WERI-Rb-1 (cell line): ENCODE measurements around the gene FUZ.

Source experiments
- DNase-seq: peaks from one replicate; pipeline ENCODE4 v3.0.0-alpha.2; 2020
- H3K27ac ChIP-seq: fragments of 250-450 bp; sonication (Bioruptor Pico); 2 replicates; pipeline ENCODE4 v1.5.1; 2020; ENCODE audit warnings: mild to moderate bottlenecking, moderate library complexity
- H3K27me3 ChIP-seq: fragments of 250-450 bp; sonication (Bioruptor Pico); 2 replicates; pipeline ENCODE4 v1.5.1; 2021; ENCODE audit warnings: mild to moderate bottlenecking, low read depth, moderate library complexity; ENCODE audit not compliant: insufficient read depth, severe bottlenecking
- H3K36me3 ChIP-seq: fragments of 250-450 bp; sonication (Bioruptor Pico); 2 replicates; pipeline ENCODE4 v1.5.1; 2020; ENCODE audit warnings: mild to moderate bottlenecking, moderate library complexity
- H3K4me3 ChIP-seq: 2 replicates; pipeline ENCODE4 v1.5.1; 2011; ENCODE audit warnings: low read depth, mild to moderate bottlenecking, control low read depth, low read length
- H3K9me3 ChIP-seq: fragments of 250-450 bp; sonication (Bioruptor Pico); 2 replicates; pipeline ENCODE4 v1.5.1; 2021; ENCODE audit warnings: mild to moderate bottlenecking, moderate library complexity; ENCODE audit not compliant: severe bottlenecking
- TF ChIP-seq, protein P1 (sequence below): IDR thresholded peaks from 2 replicates; pipeline ENCODE4 v1.5.1; 2011; ENCODE audit warnings: low read depth, mild to moderate bottlenecking, control low read depth, inconsistent platforms, low read length

The FUZ gene

DNA sequence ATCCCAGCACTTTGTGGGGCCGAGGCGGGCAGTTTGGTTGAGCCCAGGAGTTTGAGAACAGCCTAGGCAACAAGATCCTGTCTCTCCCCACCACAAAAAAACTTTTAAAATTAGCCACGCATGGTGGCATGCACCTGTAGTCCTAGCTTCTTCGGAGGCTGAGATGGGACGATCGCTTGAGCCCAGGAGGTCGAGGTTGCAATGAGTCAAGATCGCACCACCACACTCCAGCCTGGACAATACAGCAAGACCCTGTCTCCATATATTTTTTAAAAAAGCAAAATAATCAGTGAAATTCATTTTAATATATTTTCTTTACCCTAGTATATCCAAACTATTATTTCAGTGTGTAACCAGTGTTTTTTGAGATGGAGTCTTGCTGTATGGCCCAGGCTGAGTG, 38.1 kb downstream of the FUZ start:
- Histone ChIP-seq H3K4me3 (no peak overlapping the region), H3K36me3 (no peaks in the 10 kb centered on the region; the same call in 1 of the 2 replicates), H3K27ac (no peak overlapping the region), H3K27me3 (no peaks in the 10 kb centered on the region), H3K9me3 (no peaks in the 10 kb centered on the region)
- TF ChIP-seq, protein P1, sequence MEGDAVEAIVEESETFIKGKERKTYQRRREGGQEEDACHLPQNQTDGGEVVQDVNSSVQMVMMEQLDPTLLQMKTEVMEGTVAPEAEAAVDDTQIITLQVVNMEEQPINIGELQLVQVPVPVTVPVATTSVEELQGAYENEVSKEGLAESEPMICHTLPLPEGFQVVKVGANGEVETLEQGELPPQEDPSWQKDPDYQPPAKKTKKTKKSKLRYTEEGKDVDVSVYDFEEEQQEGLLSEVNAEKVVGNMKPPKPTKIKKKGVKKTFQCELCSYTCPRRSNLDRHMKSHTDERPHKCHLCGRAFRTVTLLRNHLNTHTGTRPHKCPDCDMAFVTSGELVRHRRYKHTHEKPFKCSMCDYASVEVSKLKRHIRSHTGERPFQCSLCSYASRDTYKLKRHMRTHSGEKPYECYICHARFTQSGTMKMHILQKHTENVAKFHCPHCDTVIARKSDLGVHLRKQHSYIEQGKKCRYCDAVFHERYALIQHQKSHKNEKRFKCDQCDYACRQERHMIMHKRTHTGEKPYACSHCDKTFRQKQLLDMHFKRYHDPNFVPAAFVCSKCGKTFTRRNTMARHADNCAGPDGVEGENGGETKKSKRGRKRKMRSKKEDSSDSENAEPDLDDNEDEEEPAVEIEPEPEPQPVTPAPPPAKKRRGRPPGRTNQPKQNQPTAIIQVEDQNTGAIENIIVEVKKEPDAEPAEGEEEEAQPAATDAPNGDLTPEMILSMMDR, result no peak
- no peak for DNase-seq

DNA sequence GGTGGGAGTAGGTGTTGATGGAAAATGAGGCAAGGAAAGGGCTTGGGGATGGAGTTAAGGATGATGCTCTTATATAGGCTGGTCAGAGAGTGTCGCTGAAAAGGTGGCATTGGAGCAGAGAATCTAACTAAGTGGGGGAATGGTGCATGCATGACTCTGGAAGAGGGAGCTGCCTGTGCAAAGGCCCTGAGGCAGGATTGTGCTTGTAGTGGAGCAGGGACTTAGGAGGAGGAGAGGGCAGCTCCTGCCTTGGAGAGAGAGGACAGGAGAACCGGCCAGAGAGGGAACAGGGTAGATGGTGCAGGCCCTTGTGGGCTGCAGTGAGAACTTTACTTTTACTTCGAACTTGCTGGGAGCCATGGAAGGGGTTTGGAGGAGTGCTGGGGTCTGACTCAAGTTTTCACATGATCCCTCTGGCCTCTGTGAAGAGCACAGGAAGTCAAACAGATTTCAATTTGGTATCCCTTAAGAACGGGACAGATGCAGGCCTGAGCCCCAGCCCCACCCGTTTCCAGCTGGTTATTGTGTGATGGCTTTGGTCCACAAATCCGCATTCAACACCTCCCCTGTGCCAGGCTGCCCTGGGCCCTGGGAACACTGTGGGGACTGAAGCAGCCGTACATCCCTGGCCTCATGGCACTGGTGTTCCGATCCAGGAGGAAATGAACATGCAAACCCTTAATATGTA, 39.3 kb downstream of the FUZ start:
- DNase-seq, result no peak
- no peak overlapping the region for H3K27ac ChIP-seq
- H3K36me3 ChIP-seq, result no peaks in the 10 kb centered on the region; the same call in 1 of the 2 replicates
- H3K4me3 ChIP-seq, result no peak overlapping the region
- no peaks in the 10 kb centered on the region for H3K27me3 ChIP-seq
- H3K9me3 ChIP-seq, result no peaks in the 10 kb centered on the region
- TF ChIP-seq, protein P1, result no peak

DNA sequence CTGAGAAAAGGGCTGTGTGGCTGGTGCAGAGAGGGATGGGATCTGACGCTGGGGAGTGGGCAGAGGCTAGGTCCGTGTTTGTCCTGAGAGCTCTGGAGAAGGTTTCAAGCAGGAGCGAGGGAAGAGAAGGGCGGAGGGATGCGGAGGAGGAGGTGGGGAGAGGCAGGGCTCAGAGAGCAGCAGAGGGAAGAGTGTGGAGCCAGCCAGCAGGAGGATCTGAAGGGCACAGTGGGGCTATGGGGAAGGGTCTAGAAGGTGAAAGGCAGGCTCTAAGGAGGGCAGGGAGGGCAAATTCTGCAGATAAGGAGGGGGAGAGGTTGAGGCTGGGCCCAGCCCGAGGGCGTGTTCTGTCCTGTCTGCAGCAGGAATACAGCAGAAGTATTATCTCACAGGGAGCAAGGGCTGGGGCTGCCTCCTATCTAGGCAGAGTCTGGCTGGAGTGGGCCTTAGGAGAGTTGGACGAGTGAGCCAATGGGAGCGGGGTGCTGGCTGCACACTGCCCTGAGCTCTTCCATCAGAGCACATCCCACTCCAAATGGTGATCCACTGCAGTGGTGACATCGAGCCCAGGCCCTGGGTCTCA, 40.2 kb downstream of the FUZ start:
- H3K27ac ChIP-seq, result no peak overlapping the region
- no peak for DNase-seq

DNA sequence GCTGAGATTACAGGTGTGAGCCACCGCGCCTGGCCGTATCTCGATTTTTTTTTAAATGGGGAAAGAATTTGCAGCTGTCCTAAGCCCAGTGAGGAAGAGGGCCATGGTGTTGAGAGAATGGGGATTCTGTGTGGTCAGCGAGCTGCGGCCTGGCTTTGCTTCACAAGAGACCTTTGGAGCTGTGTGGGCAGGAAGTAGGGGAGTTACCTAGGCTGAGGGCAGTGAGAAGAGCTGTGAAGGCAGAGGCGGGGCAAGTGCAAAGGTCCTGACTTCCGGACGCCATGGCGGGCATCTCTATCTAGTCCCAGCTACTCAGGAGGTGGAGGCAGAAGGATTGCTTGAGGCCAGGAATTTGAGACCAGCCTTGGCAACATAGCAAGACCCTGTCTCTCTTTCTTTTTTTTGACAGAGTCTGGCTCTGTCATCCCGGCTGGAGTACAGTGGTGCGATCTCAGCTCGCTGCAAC, 41.4 kb downstream of the FUZ start:
- no peak for DNase-seq
- H3K27me3 ChIP-seq, result no peaks in the 10 kb centered on the region
- no peaks in the 10 kb centered on the region; the same call in 1 of the 2 replicates for H3K36me3 ChIP-seq
- H3K27ac ChIP-seq, result no peak overlapping the region
- no peaks in the 10 kb centered on the region for H3K9me3 ChIP-seq
- TF ChIP-seq, protein P1, result no peak
- no peak overlapping the region for H3K4me3 ChIP-seq

More for the DNA sequence above, 40.2 kb downstream of the FUZ start:
- TF ChIP-seq, protein P1, result no peak
- Histone ChIP-seq H3K27me3 (no peaks in the 10 kb centered on the region), H3K9me3 (no peaks in the 10 kb centered on the region), H3K4me3 (no peak overlapping the region), H3K36me3 (no peaks in the 10 kb centered on the region; the same call in 1 of the 2 replicates)

DNA sequence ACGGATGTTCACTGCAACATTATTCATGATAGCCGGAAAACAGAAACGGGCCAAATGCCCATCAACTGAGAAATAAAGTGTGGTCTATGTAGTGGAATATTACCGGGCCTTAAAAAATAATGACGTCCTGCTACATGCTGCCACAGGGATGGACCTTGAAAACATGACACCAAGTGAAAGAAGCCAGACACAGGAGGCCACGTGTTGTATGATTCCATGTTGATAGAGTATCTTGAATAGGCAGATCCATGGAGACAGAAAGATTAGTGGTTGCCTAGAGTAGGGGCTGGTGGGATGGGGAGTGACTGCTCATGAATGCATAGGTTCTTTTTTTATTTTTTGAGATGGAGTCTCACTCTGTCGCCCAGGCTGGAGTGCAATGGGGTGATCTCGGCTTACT, 42.6 kb downstream of the FUZ start:
- no peak for DNase-seq
- H3K4me3 ChIP-seq, result no peak overlapping the region
- H3K27me3 ChIP-seq, result no peaks in the 10 kb centered on the region
- H3K9me3 ChIP-seq, result no peaks in the 10 kb centered on the region
- H3K36me3 ChIP-seq, result no peaks in the 10 kb centered on the region
- TF ChIP-seq, protein P1, result no peak
- H3K27ac ChIP-seq, result no peak overlapping the region
